GM18907 (cell line): Measurements from ENCODE around the gene TNF.
A peak's percentile ranks its signal among the peaks of the same experiment; 100 is the strongest.

ENCODE experiments used
- ATAC-seq: cut with Tn5 transposase; IDR thresholded peaks from one replicate; pipeline ENCODE4 v1.9.1; 2021; ENCODE audit warnings: mild to moderate bottlenecking, moderate library complexity; ENCODE audit not compliant: unreplicated experiment

Gene TNF

DNA sequence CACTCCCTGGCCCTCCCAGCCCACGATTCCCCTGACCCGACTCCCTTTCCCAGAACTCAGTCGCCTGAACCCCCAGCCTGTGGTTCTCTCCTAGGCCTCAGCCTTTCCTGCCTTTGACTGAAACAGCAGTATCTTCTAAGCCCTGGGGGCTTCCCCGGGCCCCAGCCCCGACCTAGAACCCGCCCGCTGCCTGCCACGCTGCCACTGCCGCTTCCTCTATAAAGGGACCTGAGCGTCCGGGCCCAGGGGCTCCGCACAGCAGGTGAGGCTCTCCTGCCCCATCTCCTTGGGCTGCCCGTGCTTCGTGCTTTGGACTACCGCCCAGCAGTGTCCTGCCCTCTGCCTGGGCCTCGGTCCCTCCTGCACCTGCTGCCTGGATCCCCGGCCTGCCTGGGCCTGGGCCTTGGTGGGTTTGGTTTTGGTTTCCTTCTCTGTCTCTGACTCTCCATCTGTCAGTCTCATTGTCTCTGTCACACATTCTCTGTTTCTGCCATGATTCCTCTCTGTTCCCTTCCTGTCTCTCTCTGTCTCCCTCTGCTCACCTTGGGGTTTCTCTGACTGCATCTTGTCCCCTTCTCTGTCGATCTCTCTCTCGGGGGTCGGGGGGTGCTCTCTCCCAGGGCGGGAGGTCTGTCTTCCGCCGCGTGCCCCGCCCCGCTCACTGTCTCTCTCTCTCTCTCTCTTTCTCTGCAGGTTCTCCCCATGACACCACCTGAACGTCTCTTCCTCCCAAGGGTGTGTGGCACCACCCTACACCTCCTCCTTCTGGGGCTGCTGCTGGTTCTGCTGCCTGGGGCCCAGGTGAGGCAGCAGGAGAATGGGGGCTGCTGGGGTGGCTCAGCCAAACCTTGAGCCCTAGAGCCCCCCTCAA lies 3.1 kb upstream of the TNF start, which contains the start of gene LTA:
Gene LTA (plus strand): TSS at position 249 of the 871 bp plus-strand sequence. CDS start 454 bp downstream, at position 703.
- ATAC-seq: peak; percentile 43

GRCh38 chr6:31573239-31574105 lies 1.9 kb upstream of the TNF start:
- ATAC-seq: no peak

GRCh38 chr6:31574106-31575061 lies 981 bp upstream of the TNF start:
- no peak for ATAC-seq

- ATAC-seq: no peak
These were observed 754 bp downstream of the TNF start for GRCh38 chr6:31575952-31576685.

GRCh38 chr6:31576897-31577578 lies 1.7 kb downstream of the TNF start:
- no peak for ATAC-seq

DNA sequence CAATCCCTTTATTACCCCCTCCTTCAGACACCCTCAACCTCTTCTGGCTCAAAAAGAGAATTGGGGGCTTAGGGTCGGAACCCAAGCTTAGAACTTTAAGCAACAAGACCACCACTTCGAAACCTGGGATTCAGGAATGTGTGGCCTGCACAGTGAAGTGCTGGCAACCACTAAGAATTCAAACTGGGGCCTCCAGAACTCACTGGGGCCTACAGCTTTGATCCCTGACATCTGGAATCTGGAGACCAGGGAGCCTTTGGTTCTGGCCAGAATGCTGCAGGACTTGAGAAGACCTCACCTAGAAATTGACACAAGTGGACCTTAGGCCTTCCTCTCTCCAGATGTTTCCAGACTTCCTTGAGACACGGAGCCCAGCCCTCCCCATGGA lies 2.2 kb downstream of the TNF start:
- no peak for ATAC-seq

DNA sequence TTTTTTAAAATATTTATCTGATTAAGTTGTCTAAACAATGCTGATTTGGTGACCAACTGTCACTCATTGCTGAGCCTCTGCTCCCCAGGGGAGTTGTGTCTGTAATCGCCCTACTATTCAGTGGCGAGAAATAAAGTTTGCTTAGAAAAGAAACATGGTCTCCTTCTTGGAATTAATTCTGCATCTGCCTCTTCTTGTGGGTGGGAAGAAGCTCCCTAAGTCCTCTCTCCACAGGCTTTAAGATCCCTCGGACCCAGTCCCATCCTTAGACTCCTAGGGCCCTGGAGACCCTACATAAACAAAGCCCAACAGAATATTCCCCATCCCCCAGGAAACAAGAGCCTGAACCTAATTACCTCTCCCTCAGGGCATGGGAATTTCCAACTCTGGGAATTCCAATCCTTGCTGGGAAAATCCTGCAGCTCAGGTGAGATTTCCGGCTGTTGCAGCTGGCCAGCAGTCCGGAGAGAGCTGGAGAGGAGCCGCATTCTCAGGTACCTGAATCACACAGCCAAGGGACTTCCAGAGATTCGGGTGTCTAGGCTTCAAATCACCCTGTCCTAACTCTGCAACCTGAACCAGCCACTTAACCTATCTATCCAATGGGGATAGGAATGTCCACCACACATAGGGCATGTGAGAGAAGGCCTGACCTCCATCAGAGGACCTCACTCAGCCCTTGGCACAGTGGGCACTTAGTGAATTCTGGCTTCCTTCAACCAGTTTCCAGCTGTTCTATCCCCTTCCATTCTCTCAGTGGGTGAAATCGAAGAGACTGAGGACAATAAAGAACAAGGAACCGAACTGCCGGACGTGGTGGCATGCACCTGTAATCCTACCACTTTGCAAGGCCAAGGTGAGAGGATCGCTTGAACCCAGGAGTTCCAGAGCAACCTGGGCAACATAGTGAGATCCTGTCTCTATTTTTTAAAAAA lies 3.1 kb downstream of the TNF start:
- ATAC-seq: no peak

DNA sequence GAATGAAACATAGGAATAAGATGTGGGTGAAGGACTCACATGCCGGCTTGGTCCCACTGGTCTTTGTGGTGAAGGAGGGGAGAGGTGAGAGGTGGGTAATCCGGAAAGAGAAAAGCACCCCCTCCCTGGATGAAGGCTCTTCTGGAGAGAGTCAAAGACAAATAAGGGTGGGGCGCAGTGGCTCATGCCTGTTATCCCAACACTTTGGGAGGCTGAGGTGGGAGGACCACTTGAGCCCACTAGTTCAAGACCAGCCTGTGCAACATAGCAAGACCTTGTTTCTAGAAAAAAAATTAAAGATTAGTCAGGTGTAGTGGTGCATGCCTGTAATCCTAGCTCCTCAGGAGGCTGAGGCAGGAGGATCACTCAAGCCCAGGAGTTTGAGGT lies 3.7 kb downstream of the TNF start:
- no peak for ATAC-seq

- no peak for ATAC-seq
These were observed 4.4 kb downstream of the TNF start for GRCh38 chr6:31579546-31580437.

DNA sequence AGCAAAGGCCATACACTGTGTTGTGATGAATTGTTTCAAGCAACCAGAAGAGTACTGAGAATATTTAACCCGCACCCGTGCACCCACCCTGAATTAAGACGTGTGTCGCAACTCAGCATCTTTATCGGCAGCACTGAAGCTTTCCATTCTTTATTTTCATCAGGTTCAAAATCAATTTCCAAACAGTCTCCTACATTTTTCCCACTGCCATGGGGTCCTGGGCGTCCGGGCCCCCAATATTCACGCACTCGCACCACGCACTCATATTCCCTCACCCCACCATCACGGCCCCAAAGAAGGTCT lies 5.0 kb downstream of the TNF start:
- no peak for ATAC-seq

- peak; percentile 50 for ATAC-seq
These were observed 5.6 kb downstream of the TNF start for GRCh38 chr6:31580807-31581433.

DNA sequence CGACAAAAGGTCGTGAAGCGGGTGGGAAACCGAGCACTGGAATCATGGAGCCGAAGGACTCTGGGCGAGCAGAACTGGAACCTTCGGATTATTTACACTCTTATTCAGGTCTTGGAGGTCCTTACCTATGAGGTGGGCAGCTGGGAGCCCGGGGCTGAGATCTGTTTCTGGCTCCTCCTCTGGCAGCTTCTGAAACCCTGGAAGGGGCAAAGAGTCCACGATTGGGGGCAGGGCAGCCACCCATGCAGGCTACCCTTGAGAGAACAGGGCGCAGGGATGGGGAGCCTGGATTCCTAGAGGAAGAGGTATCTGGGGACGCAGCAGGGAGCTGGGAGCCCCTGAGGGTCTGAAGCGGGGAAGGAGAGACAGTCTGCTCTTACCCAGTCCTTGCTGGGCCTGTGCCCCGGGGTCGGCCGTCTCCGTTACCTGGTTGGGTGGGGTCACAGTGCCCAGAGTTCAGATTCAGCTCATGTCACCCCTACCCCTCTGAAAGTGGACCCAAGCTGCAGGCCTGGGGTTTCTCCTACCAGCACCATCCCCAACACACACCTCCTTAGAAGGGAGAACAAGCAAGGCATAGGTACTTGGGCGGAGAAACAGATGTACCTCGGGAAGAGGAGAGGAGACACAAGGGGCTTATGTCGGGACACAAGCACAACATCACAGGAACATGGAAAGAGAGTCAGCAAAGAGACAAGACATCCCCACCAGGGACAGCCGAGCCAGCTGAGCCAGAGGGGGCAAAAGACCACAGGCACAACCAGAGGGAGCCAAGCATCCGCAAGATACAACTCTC lies 6.3 kb downstream of the TNF start:
- ATAC-seq: no peak

DNA sequence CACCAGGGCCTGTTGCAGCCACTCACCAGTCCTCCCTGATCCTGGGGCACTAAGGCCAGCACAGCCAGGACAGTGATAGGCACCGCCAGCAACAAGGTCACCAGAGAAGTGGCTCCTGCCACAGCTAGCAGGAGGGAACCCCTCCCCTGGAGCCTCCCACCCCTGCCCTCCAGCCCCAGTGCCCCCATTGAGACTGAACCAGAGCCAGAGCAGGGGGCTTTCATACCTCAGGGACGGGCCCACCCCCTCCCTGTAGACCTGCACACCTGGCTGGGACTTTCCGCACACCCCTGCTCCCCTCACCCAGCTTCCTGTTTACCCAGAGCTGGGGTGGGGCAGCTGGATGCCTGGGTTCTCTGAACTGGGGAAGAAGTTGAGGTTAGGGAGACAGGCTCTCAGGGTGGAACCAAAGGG lies 6.9 kb downstream of the TNF start, which contains the start of gene LTB:
Gene LTB (minus strand): TSS at position 195 of the 414 bp plus-strand sequence. CDS start 7 bp downstream, at position 188.
- ATAC-seq: no peak

DNA sequence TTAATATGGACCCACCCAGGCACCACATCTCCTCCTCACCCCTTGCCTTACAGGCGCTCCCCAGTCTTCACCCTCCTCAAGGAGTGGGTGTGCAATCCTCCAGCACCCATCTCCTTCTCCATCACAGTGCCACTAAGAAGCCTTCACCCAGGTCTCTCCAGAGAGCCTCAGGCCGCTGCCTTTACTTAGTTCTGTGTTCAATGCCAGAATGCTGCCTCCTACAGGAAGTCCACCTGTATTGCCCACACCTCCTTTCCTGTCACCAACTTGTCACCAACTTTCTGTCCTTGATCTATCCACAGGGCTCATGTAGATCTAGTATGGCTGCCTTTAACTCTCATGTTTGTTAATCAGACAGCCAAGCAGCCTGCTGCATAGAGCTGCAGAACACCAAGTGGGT lies 10.1 kb downstream of the TNF start:
- ATAC-seq: no peak

GRCh38 chr6:31586008-31586407 lies 10.6 kb downstream of the TNF start, which contains the start of gene LST1:
Gene LST1, plus strand, starts transcription at chr6:31586277. Its CDS starts 1,023 bp downstream, at chr6:31587300.
- no peak for ATAC-seq
